Measurements from ENCODE around the gene SYT1.

SYT1 gene

DNA sequence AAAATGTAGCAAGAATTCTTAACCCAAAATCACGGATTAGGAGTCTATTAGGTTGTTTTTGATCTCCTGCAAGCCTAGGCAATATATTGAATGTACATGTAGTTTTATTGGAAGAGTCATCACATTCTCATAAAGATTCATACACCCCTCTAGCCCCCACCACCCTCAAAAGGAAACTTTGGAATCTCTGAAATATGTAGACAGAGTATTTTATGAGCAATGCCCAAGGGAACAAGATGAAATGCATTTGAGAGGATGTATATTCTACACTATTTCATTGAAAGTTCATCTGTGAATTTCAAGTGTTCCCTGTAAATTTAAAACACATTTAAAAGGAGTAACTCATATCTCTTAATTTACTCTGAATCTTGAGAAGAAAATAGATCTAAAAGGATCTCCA lies 103.7 kb downstream of the SYT1 start:
- Histone ChIP-seq H3K4me3 (ENCODE audit: insufficient read depth, low read length, poor library complexity, severe bottlenecking) (no peak overlapping the region), H3K36me3 (ENCODE audit: low read length) (no peaks in the 10 kb centered on the region), H2AFZ (ENCODE audit: low read depth, low read length, severe bottlenecking) (no peak overlapping the region), H3K9ac (ENCODE audit: low read length) (no peak overlapping the region), H3K9me2 (replicated peaks; ENCODE audit: insufficient read depth, low read length) (no peaks in the 10 kb centered on the region), H3K9me3 (ENCODE audit: insufficient read depth, low read length) (no peaks in the 10 kb centered on the region), H3F3A (ENCODE audit: insufficient read depth) (no peaks in the 10 kb centered on the region), H3K4me2 (ENCODE audit: low read depth, low read length, poor library complexity, severe bottlenecking) (no peak overlapping the region), H3K79me2 (ENCODE audit: insufficient read depth, low read length) (no peaks in the 10 kb centered on the region), H3K27ac (ENCODE audit: low read depth, low read length) (no peak overlapping the region), H4K20me1 (ENCODE audit: low read depth, low read length) (no peaks in the 10 kb centered on the region), H3K27me3 (ENCODE audit: low read length) (no peaks in the 10 kb centered on the region)
- TF ChIP-seq, protein P1, sequence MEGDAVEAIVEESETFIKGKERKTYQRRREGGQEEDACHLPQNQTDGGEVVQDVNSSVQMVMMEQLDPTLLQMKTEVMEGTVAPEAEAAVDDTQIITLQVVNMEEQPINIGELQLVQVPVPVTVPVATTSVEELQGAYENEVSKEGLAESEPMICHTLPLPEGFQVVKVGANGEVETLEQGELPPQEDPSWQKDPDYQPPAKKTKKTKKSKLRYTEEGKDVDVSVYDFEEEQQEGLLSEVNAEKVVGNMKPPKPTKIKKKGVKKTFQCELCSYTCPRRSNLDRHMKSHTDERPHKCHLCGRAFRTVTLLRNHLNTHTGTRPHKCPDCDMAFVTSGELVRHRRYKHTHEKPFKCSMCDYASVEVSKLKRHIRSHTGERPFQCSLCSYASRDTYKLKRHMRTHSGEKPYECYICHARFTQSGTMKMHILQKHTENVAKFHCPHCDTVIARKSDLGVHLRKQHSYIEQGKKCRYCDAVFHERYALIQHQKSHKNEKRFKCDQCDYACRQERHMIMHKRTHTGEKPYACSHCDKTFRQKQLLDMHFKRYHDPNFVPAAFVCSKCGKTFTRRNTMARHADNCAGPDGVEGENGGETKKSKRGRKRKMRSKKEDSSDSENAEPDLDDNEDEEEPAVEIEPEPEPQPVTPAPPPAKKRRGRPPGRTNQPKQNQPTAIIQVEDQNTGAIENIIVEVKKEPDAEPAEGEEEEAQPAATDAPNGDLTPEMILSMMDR (IDR thresholded peaks at IDR 0.05; ENCODE audit: insufficient read depth, low read length, poor library complexity, severe bottlenecking): no peak
- TF ChIP-seq EZH2phosphoT487 (conservative IDR thresholded peaks at IDR 0.05; ENCODE audit: low read length): no peak

DNA sequence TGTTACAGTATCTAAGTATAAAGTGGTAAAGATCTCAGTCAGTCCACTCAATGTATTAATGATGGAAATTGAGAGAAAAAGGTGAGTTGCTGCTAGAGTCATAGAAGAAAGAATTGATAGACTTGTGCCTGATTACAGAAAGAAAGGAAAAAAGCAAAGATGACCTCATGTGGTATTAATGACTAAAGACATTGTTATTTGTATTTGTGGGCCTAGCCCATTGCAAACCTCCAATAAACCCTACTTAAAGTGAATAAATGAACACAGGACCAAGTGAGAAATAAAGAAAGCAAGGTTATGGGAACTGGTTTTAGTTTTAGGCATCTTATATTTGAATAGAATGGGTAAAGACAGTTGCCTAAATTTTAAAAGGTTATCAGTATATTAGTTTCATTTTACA lies 105.5 kb downstream of the SYT1 start:
- Histone ChIP-seq H3K9me3 (ENCODE audit: insufficient read depth, low read length) (no peaks in the 10 kb centered on the region), H3F3A (ENCODE audit: insufficient read depth) (no peaks in the 10 kb centered on the region), H3K4me3 (ENCODE audit: insufficient read depth, low read length, poor library complexity, severe bottlenecking) (no peak overlapping the region), H4K20me1 (ENCODE audit: low read depth, low read length) (no peaks in the 10 kb centered on the region), H3K9me2 (replicated peaks; ENCODE audit: insufficient read depth, low read length) (no peaks in the 10 kb centered on the region), H3K36me3 (ENCODE audit: low read length) (no peaks in the 10 kb centered on the region), H3K4me2 (ENCODE audit: low read depth, low read length, poor library complexity, severe bottlenecking) (no peak overlapping the region), H2AFZ (ENCODE audit: low read depth, low read length, severe bottlenecking) (no peak overlapping the region), H3K79me2 (ENCODE audit: insufficient read depth, low read length) (no peaks in the 10 kb centered on the region), H3K27me3 (ENCODE audit: low read length) (no peaks in the 10 kb centered on the region), H3K27ac (ENCODE audit: low read depth, low read length) (no peak overlapping the region), H3K9ac (ENCODE audit: low read length) (no peak overlapping the region)
- TF ChIP-seq, protein P1 (IDR thresholded peaks at IDR 0.05; ENCODE audit: insufficient read depth, low read length, poor library complexity, severe bottlenecking): no peak
- no peak for TF ChIP-seq EZH2phosphoT487 (conservative IDR thresholded peaks at IDR 0.05; ENCODE audit: low read length)

DNA sequence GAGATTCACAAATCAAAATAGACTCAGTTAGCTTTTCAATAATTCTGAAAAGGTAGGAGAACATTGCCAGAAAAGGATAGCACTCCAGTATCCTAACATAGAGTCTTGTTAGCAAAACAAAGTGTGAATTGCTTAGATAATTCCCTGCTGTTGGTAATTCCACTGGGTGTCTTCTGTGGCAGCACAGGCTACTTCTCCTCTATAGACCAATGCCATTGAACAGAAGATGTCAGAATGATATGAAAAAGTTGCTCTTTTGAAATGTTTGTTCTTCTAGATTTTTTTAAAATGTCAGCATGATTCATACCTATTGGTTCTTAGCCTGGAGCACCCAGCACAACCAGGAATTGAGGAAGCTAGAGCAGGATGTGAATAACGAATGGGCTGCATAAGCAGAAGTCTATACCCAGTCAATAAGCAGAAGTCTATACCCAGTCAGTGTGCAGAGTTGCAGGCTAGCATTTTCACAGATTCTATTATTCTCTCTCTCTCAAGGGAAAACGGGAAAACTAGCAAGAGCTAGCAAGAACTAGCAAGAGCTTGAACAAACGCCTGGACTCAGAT lies 112.8 kb downstream of the SYT1 start:
- Histone ChIP-seq H3K36me3 (ENCODE audit: low read length) (no peaks in the 10 kb centered on the region), H3K4me3 (ENCODE audit: insufficient read depth, low read length, poor library complexity, severe bottlenecking) (no peak overlapping the region), H3F3A (ENCODE audit: insufficient read depth) (no peaks in the 10 kb centered on the region), H3K9me2 (replicated peaks; ENCODE audit: insufficient read depth, low read length) (no peaks in the 10 kb centered on the region), H3K27ac (ENCODE audit: low read depth, low read length) (no peak overlapping the region), H3K79me2 (ENCODE audit: insufficient read depth, low read length) (no peaks in the 10 kb centered on the region), H3K4me2 (ENCODE audit: low read depth, low read length, poor library complexity, severe bottlenecking) (no peak overlapping the region), H3K27me3 (ENCODE audit: low read length) (no peaks in the 10 kb centered on the region), H2AFZ (ENCODE audit: low read depth, low read length, severe bottlenecking) (no peak overlapping the region), H3K9me3 (ENCODE audit: insufficient read depth, low read length) (no peaks in the 10 kb centered on the region), H4K20me1 (ENCODE audit: low read depth, low read length) (no peaks in the 10 kb centered on the region), H3K9ac (ENCODE audit: low read length) (no peak overlapping the region)
- TF ChIP-seq, protein P1 (IDR thresholded peaks at IDR 0.05; ENCODE audit: insufficient read depth, low read length, poor library complexity, severe bottlenecking): no peak
